GM19438 (cell line): ENCODE data around the gene CAPNS2.
"Not testable (repeated sequence)": the region's sequence is repeated elsewhere in the genome, so short reads cannot be mapped to it uniquely, and the experiment has no call there.

Source experiments
- ATAC-seq: cut with Tn5 transposase; IDR thresholded peaks from one replicate; pipeline ENCODE4 v1.9.1; 2021; ENCODE audit warnings: low read depth; ENCODE audit not compliant: unreplicated experiment

The CAPNS2 gene

DNA sequence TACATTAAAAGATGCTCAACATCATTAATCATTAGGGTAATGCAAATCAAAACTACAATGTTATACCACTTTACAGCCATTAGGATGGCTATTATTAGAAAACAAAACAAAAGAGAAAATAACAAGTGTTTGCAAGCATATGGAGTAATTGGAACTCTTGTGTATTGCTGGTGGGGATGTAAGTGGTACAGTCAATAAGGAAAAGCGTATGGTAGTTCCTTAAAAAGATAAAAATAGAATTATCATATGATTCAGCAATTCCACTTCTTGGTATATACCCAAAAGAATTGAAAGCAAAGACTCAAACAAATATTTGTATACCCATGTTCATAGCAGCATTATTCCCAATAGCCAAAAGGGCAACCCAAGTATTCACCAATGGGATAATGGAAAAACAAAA lies 1.4 kb upstream of the CAPNS2 start:
- ATAC-seq: no peak

DNA sequence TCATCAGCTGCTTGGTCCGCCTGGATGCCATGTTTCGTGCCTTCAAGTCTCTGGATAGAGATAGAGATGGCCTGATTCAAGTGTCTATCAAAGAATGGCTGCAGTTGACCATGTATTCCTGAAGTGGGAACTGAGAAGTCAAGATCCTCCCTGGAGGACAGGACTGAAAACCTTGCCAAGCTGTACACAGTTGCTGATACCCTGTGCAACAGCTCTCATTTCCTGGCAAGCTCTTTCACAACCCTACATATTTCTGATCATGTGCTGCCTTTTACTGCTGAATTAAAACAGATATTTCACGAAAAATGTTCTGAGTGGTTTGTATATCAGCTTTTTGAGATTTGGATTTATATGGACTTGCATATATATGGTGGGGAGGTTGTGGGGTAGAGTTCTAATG lies 898 bp downstream of the CAPNS2 start:
- no peak for ATAC-seq

DNA sequence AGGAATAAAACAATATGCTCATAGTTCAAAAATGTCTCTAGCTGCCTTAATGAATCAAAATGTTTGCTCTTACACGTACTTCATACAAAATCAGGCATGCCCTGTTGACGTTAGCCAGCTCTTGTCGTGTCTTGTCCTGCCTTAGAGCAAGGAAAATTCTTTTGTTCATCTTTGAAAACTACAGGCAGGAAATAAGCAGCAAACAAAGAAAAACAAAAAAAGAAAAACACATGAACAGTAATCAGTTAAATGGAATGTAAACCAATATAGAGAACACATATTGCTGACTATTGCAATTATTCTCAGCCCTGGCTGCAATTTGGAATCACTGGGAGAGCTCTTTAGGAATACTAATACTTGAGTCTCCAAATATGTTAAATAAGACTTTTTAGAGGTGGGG lies 1.7 kb downstream of the CAPNS2 start:
- no peak for ATAC-seq

DNA sequence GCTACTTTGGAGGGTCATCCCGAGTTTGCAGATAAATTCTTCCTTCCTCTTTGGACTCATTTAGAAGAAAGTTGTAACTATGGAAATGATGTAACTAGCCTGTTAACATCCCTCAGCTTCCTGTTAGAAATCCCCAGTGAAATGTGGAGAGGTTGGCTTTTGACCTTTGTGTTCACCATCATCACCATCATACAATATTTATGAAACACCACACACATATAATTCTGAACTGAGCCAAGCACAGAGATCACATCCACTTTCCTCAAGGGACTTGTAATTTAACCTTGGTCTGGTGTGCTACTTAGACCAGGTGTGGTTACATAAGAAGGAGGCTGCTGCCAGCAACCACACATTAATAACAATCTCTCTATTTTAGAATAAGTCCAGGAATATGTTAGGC lies 2.5 kb downstream of the CAPNS2 start:
- ATAC-seq: no peak

DNA sequence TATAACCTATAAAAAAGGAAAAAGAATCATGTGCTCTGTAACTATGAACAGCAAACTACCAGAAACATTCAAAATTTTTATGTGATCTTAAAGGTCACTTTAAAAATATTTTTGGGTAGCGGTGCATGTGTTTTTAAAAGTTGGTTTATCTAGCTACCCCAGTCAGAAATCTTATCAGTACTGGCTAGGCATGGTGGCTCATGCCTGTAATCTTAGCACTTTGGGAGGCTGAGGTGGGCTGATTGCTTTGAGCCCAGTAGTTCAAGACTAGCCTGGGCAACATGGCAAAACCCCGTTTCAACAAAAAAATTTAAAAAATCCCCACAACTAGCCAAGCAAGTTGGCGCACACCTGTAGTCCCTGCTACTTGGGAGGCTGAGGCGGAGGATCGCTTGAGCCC lies 3.7 kb downstream of the CAPNS2 start:
- no peak for ATAC-seq

DNA sequence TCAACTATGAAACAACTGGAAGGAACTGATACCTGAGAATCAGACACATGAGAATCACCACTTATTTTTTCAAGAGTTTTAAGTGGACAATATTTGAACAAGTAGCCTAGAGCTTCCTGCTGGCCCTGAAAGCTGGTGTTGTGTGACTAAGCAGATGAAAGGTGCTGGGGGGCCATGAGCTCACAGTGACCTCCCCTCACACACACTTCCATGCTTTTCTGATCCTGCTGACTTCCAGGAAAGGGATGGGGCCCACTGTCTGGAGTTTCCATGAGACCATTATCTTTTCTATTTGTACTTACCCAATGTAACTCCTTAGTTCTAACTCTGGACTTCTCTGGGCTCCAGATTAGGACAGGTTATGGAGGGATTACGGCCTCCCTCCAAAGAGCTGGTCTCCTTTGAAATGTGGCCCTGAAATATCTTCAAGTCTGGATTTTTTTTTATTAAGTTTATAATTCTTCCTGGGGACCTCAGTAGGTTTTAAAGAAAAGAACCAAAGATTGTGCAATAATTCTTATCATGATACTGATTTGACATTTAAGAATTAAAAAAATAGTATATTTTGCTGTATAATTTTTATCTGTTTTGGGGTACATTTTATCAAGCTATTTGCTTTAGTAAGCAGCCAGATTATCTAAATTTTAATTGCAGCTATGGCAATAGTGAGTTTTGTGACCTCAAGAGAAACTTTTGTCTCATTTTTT lies 4.9 kb downstream of the CAPNS2 start:
- ATAC-seq: no peak

DNA sequence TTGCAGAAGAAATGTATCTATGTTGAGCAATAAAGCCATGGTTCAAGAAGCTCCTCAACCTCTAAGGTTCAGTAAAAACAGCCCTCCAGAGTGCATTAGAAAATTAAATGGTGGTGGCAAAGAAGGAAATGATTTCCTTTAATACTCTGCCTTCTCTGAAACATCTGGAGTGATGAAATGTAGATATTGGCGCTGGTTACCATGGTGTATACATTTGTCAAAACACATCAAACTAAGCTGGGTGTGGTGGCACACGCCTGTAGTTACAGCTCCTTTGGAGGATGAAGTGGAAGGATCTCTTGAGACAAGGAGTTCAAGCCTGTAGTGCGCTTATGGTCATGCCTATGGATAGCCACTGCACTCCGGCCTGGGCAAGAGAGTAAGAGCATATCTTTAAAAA lies 6.0 kb downstream of the CAPNS2 start:
- no peak for ATAC-seq

DNA sequence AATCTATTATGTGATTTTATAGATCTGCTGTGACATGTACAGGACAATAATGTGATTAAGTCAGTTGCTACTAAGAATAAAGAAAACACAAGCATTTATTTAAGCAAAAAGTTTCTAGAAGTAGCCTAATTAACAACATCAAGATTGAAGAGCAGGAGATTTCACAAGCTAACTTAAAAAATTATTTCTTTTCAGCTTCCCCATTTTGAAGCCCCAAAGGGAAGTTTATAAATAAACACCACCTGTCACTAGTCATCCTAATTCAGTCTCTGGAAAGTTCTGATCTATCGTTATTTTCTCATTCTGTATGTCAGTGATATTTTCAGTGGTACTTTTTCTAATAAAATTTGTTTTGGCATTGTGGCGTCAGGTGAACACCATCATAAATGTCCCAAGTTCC lies 8.3 kb downstream of the CAPNS2 start:
- ATAC-seq: no peak

DNA sequence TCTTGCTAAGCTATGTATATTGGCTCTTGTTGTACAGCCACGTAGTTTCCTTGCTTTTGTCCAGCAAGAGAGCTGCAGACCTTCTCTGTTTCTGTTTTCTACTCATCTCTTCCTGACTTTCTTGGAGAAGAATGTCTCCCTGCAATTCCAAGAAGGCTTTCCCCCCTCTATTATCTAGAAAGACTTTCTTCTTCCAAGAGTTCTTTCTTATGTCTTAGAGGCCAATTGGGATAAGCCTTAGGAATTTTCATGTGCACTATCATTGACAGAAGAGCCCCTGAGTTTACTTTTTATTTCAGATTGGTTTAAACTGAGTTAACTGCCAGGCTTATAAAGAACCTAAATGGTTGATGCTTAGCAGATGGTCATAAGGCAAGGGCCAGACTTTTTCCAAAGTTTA lies 9.0 kb downstream of the CAPNS2 start:
- no peak for ATAC-seq

DNA sequence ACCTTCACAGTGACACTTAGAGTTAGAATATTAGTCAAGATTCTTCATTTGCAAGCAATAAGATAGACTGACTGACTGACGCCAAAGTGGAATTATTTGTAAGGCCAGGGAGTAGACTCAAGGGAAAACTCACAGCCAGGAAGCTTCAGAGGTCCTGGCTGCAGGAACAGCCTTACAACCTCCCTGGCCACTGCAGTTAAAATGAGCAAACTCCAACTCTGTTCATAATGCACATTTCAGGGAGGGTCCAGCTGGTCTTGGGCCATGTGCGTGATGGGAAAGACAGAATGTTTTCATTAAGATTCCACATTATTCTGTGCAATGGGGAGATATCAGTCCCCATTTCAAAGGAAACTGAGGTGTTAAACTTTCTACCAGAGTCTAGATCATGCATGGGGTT lies 9.9 kb downstream of the CAPNS2 start:
- ATAC-seq: no peak

DNA sequence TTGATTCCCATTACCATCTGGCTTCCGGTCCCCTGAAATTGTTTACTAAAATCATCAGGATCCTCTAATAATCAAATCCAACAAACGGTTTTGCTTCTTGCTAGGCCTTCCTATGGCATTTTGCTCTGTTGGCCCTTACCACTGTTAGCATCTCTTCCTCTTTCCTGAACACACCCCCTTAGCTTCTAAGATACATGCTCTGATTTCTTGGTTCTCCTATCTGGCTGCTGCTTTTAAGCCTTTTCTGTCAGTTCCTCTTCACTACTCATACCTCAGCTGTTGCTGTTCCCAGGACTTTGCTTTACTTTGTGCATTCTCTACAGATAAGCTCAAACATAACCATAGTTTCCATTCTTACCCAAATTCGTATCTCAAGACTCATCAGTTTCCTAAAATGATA lies 11.4 kb downstream of the CAPNS2 start:
- no peak for ATAC-seq

DNA sequence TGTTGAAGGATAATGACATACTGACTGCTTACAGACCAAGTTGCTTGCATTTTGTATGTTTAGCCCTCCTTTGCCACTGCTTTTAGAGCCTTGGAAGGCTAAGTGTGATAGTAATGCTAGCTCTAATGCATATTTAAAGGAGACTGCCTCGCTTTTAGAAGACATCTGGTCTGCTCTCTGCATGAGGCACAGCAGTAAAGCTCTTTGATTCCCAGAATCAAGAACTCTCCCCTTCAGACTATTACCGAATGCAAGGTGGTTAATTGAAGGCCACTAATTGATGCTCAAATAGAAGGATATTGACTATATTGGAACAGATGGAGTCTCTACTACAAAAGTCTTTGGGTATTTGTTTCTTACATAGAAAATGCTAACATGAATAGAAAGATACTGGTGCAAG lies 19.1 kb downstream of the CAPNS2 start:
- no peak for ATAC-seq

DNA sequence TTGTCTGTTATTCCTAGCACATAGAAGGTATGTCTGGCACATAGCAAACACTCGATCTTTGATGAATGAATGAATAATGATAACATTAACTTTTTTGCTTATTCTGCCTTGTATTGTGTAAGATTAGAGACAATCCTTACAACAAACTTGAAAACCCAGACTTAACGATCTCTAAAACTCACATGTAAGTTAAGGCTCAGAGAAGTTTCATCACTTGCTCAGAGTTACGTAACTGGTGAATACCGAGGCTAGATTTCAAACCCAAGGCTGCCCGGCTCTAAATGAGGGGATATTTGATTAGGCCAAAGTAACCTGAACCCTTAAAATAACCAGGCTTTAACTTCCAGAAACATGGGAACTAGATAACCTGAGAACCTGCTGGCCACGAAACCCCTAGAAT lies 22.3 kb downstream of the CAPNS2 start:
- no peak for ATAC-seq

DNA sequence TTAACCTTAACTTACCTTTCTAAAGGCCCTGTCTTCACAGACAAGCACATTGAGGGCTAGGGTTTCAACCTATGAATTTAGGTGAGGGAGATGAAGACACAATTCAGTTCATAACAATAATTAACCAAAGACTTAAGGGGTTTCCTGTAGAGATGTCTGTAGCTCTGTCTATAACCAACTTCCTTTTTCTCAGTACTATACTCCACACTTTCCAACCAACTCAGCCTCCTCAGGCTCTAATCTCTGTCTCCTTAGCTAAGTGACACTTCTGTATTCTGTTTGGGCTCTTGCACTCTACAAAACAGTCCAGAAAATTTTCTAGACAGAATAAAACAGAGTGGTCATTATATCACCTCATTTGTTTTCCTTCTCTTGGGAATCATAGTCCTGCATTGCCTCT lies 25.8 kb downstream of the CAPNS2 start:
- ATAC-seq: no peak

DNA sequence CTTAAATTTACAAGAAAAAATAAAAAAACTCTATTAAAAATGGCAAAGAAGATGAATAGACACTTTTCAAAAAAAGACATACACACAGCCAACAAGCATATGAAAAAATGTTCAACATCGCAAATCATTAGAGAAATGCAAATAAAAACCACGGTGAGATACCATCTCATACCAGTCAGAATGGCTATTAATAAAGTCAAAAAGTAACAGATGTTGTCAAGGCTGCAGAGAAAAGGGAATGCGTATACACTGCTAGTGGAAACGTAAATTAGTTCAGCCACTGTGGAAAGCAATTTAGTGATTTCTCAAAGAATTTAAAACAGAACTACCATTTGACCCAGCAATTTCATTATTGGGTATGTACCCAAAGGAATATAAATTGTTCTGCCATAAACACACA lies 31.4 kb downstream of the CAPNS2 start:
- ATAC-seq: no peak

DNA sequence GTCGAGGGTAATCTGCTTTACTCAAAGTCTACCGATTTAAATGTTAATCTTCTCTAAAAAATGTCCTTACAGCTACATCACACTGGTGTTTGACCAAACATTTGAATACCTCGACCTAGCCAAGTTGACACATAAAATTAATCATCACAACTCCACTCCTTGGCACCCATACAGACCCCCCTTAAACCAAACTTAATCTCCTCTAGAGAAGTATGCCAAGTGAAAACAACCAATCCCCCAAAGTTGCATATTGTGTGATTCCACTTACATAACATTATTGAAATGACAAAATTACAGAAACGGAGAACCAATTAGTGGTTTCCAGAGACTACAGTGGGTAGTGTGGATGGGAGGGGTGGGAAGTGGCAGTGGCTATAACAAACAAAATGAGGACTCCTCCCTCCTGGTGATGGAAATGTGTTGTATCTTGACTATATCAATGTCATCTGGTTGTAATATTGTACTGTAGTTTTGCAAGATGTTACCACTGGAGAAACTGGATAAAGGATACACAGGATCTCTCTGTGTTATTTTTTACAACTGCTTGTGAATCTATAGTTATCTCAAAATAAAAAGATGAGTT lies 39.4 kb downstream of the CAPNS2 start:
- no peak for ATAC-seq

DNA sequence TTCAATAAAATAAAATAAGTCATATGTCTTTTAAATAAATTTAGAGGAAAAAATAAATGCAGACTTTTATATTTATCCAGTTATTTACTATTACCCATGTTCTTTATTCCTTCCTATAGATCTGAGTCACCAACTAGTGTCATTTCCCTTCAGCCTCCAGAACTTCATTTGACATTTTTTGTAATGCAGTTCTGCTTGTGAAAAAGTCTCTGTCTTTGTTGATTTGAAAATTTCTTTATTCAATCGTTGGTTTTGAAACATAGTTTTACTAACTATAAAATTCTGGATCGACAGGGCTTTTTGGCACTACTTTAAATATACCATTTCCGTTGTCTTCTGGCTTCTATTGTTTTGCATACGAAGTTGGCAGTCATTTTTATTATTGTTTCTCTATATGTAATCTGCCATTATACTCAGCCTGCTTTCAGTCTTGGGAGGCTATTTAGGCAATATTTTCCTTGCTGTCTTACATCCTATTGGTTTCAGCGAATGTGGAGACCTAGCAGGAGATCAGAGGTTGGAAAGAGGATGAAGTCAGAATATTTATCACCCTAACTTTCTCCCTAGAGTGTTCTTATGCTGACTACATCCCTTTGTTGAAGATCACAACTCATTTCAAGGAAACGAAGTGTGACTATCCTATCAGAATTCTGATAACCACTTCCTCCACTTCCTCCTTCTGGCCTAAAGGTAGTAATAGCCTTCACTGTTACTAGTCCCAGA lies 47.3 kb downstream of the CAPNS2 start:
- no peak for ATAC-seq

DNA sequence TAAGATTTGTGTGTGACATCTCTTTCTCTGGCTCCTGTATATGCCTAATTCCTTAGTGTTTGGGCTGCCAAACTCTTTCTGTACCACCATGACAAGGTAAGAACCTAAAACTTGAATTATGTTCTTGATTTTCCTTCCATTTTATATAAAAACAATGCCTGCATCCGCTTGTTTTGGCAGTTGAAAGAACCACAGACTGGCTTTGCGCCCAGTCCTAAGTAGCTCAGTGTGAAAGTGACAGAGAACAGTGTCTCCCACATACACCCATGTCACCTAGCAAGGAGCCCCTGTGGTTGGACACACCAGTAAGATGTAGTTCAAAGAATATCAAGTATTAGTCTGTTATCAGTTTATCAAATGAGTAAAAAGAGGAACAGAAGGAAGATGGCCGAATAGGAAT lies 48.6 kb downstream of the CAPNS2 start:
- ATAC-seq: no peak

DNA sequence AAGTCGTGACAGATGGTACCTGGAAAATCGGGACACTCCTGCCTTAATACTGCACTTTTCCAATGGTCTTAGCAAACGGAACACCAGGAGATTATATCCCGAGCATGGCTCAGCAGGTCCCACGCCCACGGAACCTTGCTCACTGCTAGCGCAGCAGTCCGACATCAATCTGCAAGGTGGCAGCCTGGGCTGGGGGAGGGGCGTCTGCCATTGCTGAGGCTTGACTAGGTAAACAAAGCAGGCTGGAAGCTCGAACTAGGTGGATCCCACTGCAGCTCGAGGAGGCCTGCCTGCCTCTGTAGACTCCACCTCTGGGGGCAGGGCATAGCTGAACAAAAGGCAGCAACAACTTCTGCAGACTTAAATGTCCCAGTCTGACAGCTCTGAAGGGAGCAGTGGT lies 49.2 kb downstream of the CAPNS2 start:
- ATAC-seq: not testable (repeated sequence)
